ENCODE data around the gene WDR62. TPM values are rescaled to one million over a fixed set of nuclear protein-coding genes. Genes with fewer than 3 reads are reported as not detected.
"Not testable (repeated sequence)": the region's sequence is repeated elsewhere in the genome, so short reads cannot be mapped to it uniquely, and the experiment has no call there.

Gene WDR62
- total RNA-seq, 1 donor from 2014 or later = 5.1 TPM

DNA sequence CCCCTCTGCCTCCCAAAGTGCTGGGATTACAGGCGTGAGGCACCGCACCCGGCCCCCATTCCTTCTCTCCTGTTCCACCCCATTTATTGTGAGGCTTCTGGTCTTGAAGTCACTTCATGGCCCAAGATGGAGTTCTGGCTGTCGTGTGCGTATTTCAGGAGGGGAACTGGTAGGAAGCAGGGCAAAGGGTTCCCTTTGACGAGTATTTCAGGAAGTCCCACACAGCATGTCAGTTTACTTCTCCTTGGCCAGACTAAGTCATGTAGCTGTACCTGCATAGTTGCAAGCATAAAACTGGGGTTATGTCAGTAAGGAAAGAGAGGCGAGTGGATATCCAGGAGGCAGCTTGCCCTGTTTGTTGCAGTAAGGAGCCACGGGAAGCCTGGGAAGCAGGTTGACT is 10.1 kb downstream of the WDR62 start:
- TF ChIP-seq, protein P1, sequence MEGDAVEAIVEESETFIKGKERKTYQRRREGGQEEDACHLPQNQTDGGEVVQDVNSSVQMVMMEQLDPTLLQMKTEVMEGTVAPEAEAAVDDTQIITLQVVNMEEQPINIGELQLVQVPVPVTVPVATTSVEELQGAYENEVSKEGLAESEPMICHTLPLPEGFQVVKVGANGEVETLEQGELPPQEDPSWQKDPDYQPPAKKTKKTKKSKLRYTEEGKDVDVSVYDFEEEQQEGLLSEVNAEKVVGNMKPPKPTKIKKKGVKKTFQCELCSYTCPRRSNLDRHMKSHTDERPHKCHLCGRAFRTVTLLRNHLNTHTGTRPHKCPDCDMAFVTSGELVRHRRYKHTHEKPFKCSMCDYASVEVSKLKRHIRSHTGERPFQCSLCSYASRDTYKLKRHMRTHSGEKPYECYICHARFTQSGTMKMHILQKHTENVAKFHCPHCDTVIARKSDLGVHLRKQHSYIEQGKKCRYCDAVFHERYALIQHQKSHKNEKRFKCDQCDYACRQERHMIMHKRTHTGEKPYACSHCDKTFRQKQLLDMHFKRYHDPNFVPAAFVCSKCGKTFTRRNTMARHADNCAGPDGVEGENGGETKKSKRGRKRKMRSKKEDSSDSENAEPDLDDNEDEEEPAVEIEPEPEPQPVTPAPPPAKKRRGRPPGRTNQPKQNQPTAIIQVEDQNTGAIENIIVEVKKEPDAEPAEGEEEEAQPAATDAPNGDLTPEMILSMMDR (IDR thresholded peaks at IDR 0.05; ENCODE audit: unreplicated experiment) = no peak
- Mint-ChIP-seq H3K4me3 (no peak overlapping the region), H3K36me3 (peaks cover 6% of the 10 kb centered on the region), H3K4me1 (no peaks in the 10 kb centered on the region), H3K9me3 (no peaks in the 10 kb centered on the region), H3K27ac (no peak overlapping the region), H3K27me3 (ENCODE audit: low read depth) (no peaks in the 10 kb centered on the region)
- no peak for DNase-seq (ENCODE audit: low spot score in 2 of 2, unreplicated experiment in 2 of 2)

DNA sequence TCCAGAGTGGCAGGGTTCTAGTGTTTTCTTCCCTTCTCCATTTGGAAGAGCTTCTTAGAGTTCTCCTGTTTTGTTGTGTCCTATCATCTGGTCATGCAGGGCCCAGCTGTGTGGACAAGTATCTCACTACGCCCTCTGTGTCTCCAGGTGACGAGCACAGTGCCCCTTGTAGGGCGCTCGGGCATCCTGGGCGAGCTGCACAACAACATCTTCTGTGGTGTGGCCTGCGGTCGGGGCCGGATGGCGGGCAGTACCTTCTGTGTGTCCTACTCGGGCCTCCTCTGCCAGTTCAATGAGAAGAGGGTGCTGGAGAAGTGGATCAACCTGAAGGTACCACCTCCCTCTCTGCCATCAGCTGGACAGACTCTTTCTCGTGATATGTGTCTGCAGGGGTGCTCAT is 13.0 kb downstream of the WDR62 start:
- H3K9me3 Mint-ChIP-seq = no peaks in the 10 kb centered on the region
- H3K4me1 Mint-ChIP-seq = peaks cover 3% of the 10 kb centered on the region
- TF ChIP-seq, protein P1 (IDR thresholded peaks at IDR 0.05; ENCODE audit: unreplicated experiment) = no peak
- H3K27ac Mint-ChIP-seq = no peak overlapping the region
- peaks cover 11% of the 10 kb centered on the region for H3K36me3 Mint-ChIP-seq
- H3K27me3 Mint-ChIP-seq (ENCODE audit: low read depth) = no peaks in the 10 kb centered on the region
- H3K4me3 Mint-ChIP-seq = no peak overlapping the region
- no peak for DNase-seq (ENCODE audit: low spot score in 2 of 2, unreplicated experiment in 2 of 2)

DNA sequence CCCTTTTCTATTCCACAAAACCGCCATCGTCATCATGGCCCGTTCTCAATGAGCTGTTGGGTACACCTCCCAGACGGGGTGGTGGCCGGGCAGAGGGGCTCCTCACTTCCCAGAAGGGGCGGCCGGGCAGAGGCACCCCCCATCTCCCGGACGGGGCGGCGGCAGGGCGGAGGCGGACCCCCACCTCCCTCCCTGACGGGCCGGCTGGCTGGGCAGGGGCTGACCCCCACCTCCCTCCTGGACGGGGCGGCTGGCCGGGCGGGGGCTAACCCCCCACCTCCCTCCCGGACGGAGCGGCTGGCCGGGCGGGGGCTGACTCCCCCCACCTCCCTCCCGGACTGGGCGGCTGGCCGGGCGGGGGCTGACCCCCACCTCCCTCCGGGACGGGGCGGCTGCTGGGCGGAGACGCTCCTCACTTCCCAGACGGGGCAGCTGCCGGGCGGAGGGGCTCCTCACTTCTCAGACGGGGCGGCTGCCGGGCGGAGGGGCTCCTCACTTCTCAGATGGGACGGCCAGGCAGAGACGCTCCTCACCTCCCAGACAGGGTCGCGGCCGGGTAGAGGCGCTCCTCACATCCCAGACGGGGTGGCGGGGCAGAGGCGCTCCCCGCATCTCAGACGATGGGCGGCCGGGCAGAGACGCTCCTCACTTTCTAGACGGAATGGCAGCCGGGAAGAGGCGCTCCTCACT is 14.3 kb downstream of the WDR62 start:
- H3K4me3 Mint-ChIP-seq; DNase-seq (ENCODE audit: low spot score in 2 of 2, unreplicated experiment in 2 of 2); H3K27me3 Mint-ChIP-seq (ENCODE audit: low read depth); H3K4me1 Mint-ChIP-seq; H3K27ac Mint-ChIP-seq; H3K9me3 Mint-ChIP-seq: not testable (repeated sequence)
- H3K36me3 Mint-ChIP-seq = peaks cover 11% of the 10 kb centered on the region

DNA sequence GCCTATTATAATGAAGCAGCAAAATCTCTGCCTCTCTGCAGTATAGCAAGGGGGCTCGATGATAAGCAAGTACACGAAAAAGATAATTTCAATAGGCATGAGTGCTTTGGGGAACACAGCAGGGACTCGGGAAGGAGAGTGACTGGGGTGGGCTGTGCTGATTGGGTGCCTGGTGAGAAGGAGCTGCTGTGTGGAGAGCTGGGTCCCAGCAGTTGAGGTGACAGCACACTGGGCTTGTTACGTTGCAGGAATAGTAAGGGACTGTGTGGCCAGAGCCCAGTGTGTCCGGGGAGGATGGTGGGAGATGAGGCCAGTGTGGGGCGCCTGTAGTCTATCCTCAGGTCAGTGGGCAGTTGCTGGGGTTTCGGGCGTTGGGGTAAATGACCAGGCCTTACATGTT is 17.4 kb downstream of the WDR62 start:
- TF ChIP-seq, protein P1 (IDR thresholded peaks at IDR 0.05; ENCODE audit: unreplicated experiment) = no peak
- H3K36me3 Mint-ChIP-seq = peaks cover 13% of the 10 kb centered on the region
- no peaks in the 10 kb centered on the region for H3K9me3 Mint-ChIP-seq
- no peak overlapping the region for H3K27ac Mint-ChIP-seq
- no peaks in the 10 kb centered on the region for H3K27me3 Mint-ChIP-seq (ENCODE audit: low read depth)
- no peak overlapping the region for H3K4me3 Mint-ChIP-seq
- H3K4me1 Mint-ChIP-seq = peaks cover 3% of the 10 kb centered on the region
- DNase-seq (ENCODE audit: low spot score in 2 of 2, unreplicated experiment in 2 of 2) = no peak

DNA sequence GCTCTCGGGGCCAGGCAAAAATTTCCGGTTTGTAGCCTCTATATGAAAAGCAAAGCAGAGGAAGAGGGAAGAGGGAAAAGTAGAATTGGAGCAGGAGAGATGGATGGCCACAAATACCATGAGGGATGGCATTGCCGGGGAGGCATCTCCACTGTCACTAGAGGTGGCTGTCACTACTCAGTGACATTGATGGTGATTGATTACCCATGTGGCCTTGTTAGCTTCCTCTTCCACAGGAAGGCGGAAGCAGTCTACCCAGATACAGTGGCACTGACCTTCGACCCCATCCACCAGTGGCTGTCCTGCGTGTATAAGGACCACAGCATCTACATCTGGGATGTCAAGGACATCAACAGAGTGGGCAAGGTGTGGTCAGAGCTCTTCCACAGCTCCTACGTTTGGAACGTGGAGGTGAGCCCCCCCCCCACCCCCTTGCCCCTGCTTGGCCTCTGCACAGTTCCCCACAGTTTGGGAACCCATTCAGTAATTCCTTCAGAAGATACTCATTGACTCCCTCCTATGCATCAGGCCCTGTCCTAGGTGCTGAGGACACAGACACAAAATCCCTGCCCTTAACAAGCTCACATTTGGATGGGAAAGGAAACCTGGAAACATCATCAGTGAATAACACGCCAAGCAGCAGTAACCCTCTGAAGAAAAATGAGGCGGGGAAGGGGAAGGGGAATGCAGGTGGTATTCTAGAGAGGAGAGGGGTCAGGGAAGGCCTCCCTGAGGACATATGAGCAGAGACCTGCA is 18.6 kb downstream of the WDR62 start:
- DNase-seq (ENCODE audit: low spot score in 2 of 2, unreplicated experiment in 2 of 2) = no peak
- H3K27ac Mint-ChIP-seq = no peak overlapping the region
- TF ChIP-seq, protein P1 (IDR thresholded peaks at IDR 0.05; ENCODE audit: unreplicated experiment) = no peak

DNA sequence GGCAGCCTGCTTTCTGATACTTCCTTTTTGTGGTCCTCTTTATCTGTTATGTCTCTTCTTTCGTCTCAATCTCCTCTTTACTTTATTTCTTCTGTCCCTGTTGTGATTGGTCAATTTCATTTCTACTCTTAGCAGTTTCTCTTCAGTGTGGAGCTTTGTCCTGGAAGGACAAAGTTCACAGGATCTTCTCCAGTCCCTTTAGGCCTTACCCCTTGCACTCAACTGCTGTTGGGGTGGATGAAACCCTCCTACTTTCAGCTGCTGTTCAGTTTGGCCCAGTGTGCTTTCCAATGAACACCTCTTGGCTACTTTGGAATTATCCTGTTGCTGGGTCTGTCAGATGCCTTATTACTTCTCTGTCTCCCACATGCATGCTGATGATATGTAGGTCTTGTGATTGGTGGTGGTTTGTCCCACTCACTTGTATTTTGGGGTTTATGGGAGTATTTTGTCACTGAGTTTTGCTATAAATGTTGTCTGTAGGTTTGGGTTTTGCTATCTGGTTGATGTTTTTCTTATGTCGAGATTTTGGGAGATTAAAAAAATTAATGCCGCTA is 24.8 kb downstream of the WDR62 start:
- no peaks in the 10 kb centered on the region for H3K27me3 Mint-ChIP-seq (ENCODE audit: low read depth)
- H3K4me1 Mint-ChIP-seq = no peaks in the 10 kb centered on the region
- no peak overlapping the region for H3K4me3 Mint-ChIP-seq
- TF ChIP-seq, protein P1 (IDR thresholded peaks at IDR 0.05; ENCODE audit: unreplicated experiment) = no peak
- H3K9me3 Mint-ChIP-seq = no peaks in the 10 kb centered on the region
- no peak overlapping the region for H3K27ac Mint-ChIP-seq
- peaks cover 6% of the 10 kb centered on the region for H3K36me3 Mint-ChIP-seq
- DNase-seq (ENCODE audit: low spot score in 2 of 2, unreplicated experiment in 2 of 2) = no peak

More for the DNA sequence above, 18.6 kb downstream of the WDR62 start:
- no peaks in the 10 kb centered on the region for H3K27me3 Mint-ChIP-seq (ENCODE audit: low read depth)
- H3K4me1 Mint-ChIP-seq = peaks cover 3% of the 10 kb centered on the region
- no peaks in the 10 kb centered on the region for H3K9me3 Mint-ChIP-seq
- H3K36me3 Mint-ChIP-seq = peaks cover 7% of the 10 kb centered on the region
- no peak overlapping the region for H3K4me3 Mint-ChIP-seq

All from mesothelial cell of epicardium (in vitro differentiated cells).